GM19467 (cell line): ENCODE measurements around the gene ERCC2.

Source experiments
- ATAC-seq: cut with Tn5 transposase; IDR thresholded peaks from one replicate; pipeline ENCODE4 v1.9.1; 2021; ENCODE audit warnings: mild to moderate bottlenecking, moderate library complexity; ENCODE audit not compliant: unreplicated experiment

ERCC2 gene

GRCh38 chr19:45306040-45306439, 64.3 kb downstream of the ERCC2 start:
- ATAC-seq = no peak

- ATAC-seq = no peak
Observed at GRCh38 chr19:45305421-45305820, 65.0 kb downstream of the ERCC2 start.

- no peak for ATAC-seq
Observed at GRCh38 chr19:45305007-45305406, 65.4 kb downstream of the ERCC2 start.

- no peak for ATAC-seq
Observed at GRCh38 chr19:45304141-45304926, 66.0 kb downstream of the ERCC2 start.

GRCh38 chr19:45303269-45304060, 66.9 kb downstream of the ERCC2 start:
- ATAC-seq = no peak

GRCh38 chr19:45302416-45302815, 68.0 kb downstream of the ERCC2 start:
- ATAC-seq = no peak
